Spleen (tissue), 11 donors: ENCODE results near the gene DPM1. TPM values are rescaled to one million over a fixed set of nuclear protein-coding genes. Genes with fewer than 3 reads are reported as not detected.

ENCODE experiments used
- DNase-seq: peaks from one replicate; pipeline ENCODE4 v3.0.0-alpha.2; 2020
- H3K27ac ChIP-seq, 8 donors: fragments of 200-600 bp; sonication (generic) in 7 of 8; 1 replicate in 4 of 8; 2 replicates in 4 of 8; pipeline versions ENCODE4 v1.5.0 to v1.8.0; 2016 to 2021; ENCODE audit warnings: inconsistent platforms in 4 of 8, mild to moderate bottlenecking in 4 of 8, moderate library complexity in 1 of 8
- H3K27me3 ChIP-seq, 7 donors: fragments of 200-600 bp; sonication (generic) in 6 of 7; replicated peaks in 1 of 7; 1 replicate in 4 of 7; 2 replicates in 3 of 7; pipeline versions ENCODE4 v1.5.0 to v1.8.0; 2016 to 2021; ENCODE audit warnings: inconsistent platforms in 3 of 7, mild to moderate bottlenecking in 1 of 7
- H3K36me3 ChIP-seq, 6 donors: fragments of 200-600 bp; sonication (generic) in 5 of 6; 1 replicate in 4 of 6; 2 replicates in 2 of 6; pipeline versions ENCODE4 v1.5.0 to v1.8.0; 2016 to 2021; ENCODE audit warnings: inconsistent platforms in 2 of 6
- H3K4me1 ChIP-seq, 6 donors: fragments of 200-600 bp; sonication (generic) in 5 of 6; 1 replicate in 3 of 6; 2 replicates in 3 of 6; pipeline versions ENCODE4 v1.5.0 to v1.8.0; 2016 to 2021; ENCODE audit warnings: inconsistent platforms in 3 of 6
- H3K4me3 ChIP-seq, 8 donors: fragments of 200-600 bp; sonication (generic) in 7 of 8; 1 replicate in 4 of 8; 2 replicates in 4 of 8; pipeline versions ENCODE4 v1.5.0 to v1.8.0; 2016 to 2021; ENCODE audit warnings: inconsistent platforms in 4 of 8, mild to moderate bottlenecking in 4 of 8, moderate library complexity in 2 of 8
- H3K9me3 ChIP-seq, 8 donors: fragments of 200-600 bp; sonication (generic) in 7 of 8; 1 replicate in 4 of 8; 2 replicates in 4 of 8; pipeline versions ENCODE4 v1.5.0 to v1.8.0; 2016 to 2021; ENCODE audit warnings: inconsistent platforms in 4 of 8
- CTCF ChIP-seq, 11 experiments: fragments of 200-600 bp in 7 of 11; fragments of 450-650 bp in 4 of 11; sonication (generic) in 4 of 11; IDR thresholded peaks in 8 of 11; conservative IDR thresholded peaks in 3 of 11; 1 replicate in 7 of 11; 2 replicates in 4 of 11; pipeline versions ENCODE4 v1.4.0 to v1.8.0; 2016 to 2021; ENCODE audit warnings: antibody characterized with exemption in 11 of 11, inconsistent platforms in 4 of 11, mild to moderate bottlenecking in 1 of 11
- POLR2A ChIP-seq, 3 donors: fragments of 450-650 bp; IDR thresholded peaks; one replicate each; pipeline ENCODE4 v1.5.1; 2017; ENCODE audit warnings: antibody characterized with exemption in 3 of 3, mild to moderate bottlenecking in 1 of 3
- POLR2AphosphoS5 ChIP-seq, 3 donors: sonication (generic); formaldehyde crosslinking; IDR thresholded peaks; one replicate each; pipeline ENCODE4 v1.5.1; 2017; ENCODE audit warnings: antibody characterized with exemption in 3 of 3
- WGBS, 5 donors: extraction: QIAGEN DNeasy Blood & Tissue Kit in 3 of 5; methylation state at CpG; one replicate each; pipeline versions ENCODE4 v1.1.5 to v1.1.7; 2013 to 2018; 5-methylcytosine and 5-hydroxymethylcytosine counted together
- intact Hi-C: fragments of 100-400 bp; cut with DNase I; formaldehyde crosslinking; loops from one replicate; pipeline ENCODE4 v1.15.0; 2023; ENCODE audit warnings: low total_unique reads
- polyA plus RNA-seq, 3 donors: library from polyadenylated mRNA; stranded (reverse); fragments of 200-250 nt; gene quantifications; one replicate each; pipeline ENCODE4 v1.2.1, GENCODE V29; 2013
- total RNA-seq, 7 donors: library from RNA; depleted of rRNA in 3 of 7; stranded (reverse); fragments of >200 nt in 3 of 7; fragmentation: NEBNext Ultra II Directional in 4 of 7; extraction: Animal tissue kit (Norgen Biotek cat#: 25700) in 4 of 7; gene quantifications; one replicate each; pipeline versions ENCODE4 v1.1.0 to v1.2.1, GENCODE V29; 2016 to 2021
- donor health status: healthy with polysubstance abuse.
- donor health status: DM: no; HTN: no; CAD: no; lungs with moderate emphysema.
- donor health status: DM: no; HTN: no; CAD: no.
- donor health status: Bipolar disorder and iron deficiency.
- donor health status: healthy.
- donor health status: DM: no; HTN: no; CAD: no.
- donor health status: DM: yes; HTN: yes; CAD: no.

The DPM1 gene
- total and polyA plus RNA-seq, 10 donors, result 28.1 to 65.0 (median 43.8) TPM

- DNase-seq, result peak; percentile 95
- intact Hi-C loops, result loop anchor here (5.0 kb wide), 1 partner anchor 137 kb away; no protein-coding TSS in a partner anchor
- peak in 2 of 3 donors; percentile 63 to 82 for TF ChIP-seq POLR2AphosphoS5 (IDR thresholded peaks at IDR 0.05)
- TF ChIP-seq CTCF (IDR thresholded peaks at IDR 0.05 in 8 of 11, conservative IDR thresholded peaks at IDR 0.05 in 3 of 11), result peak; percentile 83 to 94 (median 91)
- no peak for TF ChIP-seq POLR2A (IDR thresholded peaks at IDR 0.05)
- no peaks in the 10 kb centered on the region for H3K9me3 ChIP-seq
- no peaks in the 10 kb centered on the region for H3K27me3 ChIP-seq
- H3K4me3 ChIP-seq, result peak overlapping the region; percentile 70 to 95 (median 83)
- H3K27ac ChIP-seq, result peak overlapping the region; percentile 70 to 99 (median 99)
- H3K4me1 ChIP-seq, result peaks cover 27 to 71% (median 62%) of the 10 kb centered on the region in 6 donors
- WGBS, 5 donors, result 9 to 11% (median 10%) methylated on average over 13 of the region's 13 CpGs
- H3K36me3 ChIP-seq, result peaks cover 0 to 51% (median 8%) of the 10 kb centered on the region in 6 donors
Measured at GRCh38 chr20:50929299-50930138, 28.8 kb downstream of the DPM1 start.

- Histone ChIP-seq H3K27me3 (no peaks in the 10 kb centered on the region), H3K36me3 (peaks cover 0 to 51% (median under 1%) of the 10 kb centered on the region in 6 donors), H3K4me1 (peaks cover 37 to 81% (median 73%) of the 10 kb centered on the region in 6 donors), H3K4me3 (peak overlapping the region in 2 of 8 donors; percentile 86 to 91), H3K9me3 (no peaks in the 10 kb centered on the region), H3K27ac (peak overlapping the region in 4 of 8 donors; percentile 99)
- no peak for DNase-seq
- WGBS, 5 donors, result 57 to 63% (median 61%) methylated on average over 5 of the region's 5 CpGs
- intact Hi-C loops, result loop anchor here (5.0 kb wide), 1 partner anchor 136 kb away; no protein-coding TSS in a partner anchor
- TF ChIP-seq CTCF (IDR thresholded peaks at IDR 0.05 in 8 of 11, conservative IDR thresholded peaks at IDR 0.05 in 3 of 11) (no peak), POLR2AphosphoS5 (IDR thresholded peaks at IDR 0.05) (no peak), POLR2A (IDR thresholded peaks at IDR 0.05) (no peak)
Measured at GRCh38 chr20:50928469-50928868, 29.9 kb downstream of the DPM1 start.

GRCh38 chr20:50926530-50926929, 31.8 kb downstream of the DPM1 start:
- H3K36me3 ChIP-seq, result peaks cover 0 to 64% (median 0%) of the 10 kb centered on the region in 6 donors
- H3K27me3 ChIP-seq, result no peaks in the 10 kb centered on the region
- TF ChIP-seq CTCF (IDR thresholded peaks at IDR 0.05 in 8 of 11, conservative IDR thresholded peaks at IDR 0.05 in 3 of 11) (no peak), POLR2AphosphoS5 (IDR thresholded peaks at IDR 0.05) (no peak), POLR2A (IDR thresholded peaks at IDR 0.05) (no peak)
- WGBS, 5 donors, result 25 to 55% (median 51%) methylated on average over 1 of the region's 1 CpG
- intact Hi-C loops, result loop anchor here (5.0 kb wide), 1 partner anchor 134 kb away; no protein-coding TSS in a partner anchor
- peaks cover 44 to 89% (median 85%) of the 10 kb centered on the region in 6 donors for H3K4me1 ChIP-seq
- H3K27ac ChIP-seq, result no peak overlapping the region
- no peak for DNase-seq
- H3K4me3 ChIP-seq, result no peak overlapping the region
- H3K9me3 ChIP-seq, result no peaks in the 10 kb centered on the region
